ENCODE data around the gene CDH18.

The CDH18 gene

GRCh38 chr5:19928562-19929421, 59.2 kb downstream of the CDH18 start:
- no peak for DNase-seq (ENCODE audit: low spot score)

GRCh38 chr5:19927919-19928318, 60.1 kb downstream of the CDH18 start:
- DNase-seq (ENCODE audit: low spot score) = no peak

- DNase-seq (ENCODE audit: low spot score) = no peak
Measured at GRCh38 chr5:19927170-19927569, 60.8 kb downstream of the CDH18 start.

- no peak for DNase-seq (ENCODE audit: low spot score)
Measured at GRCh38 chr5:19923742-19924141, 64.3 kb downstream of the CDH18 start.

GRCh38 chr5:19920761-19921160, 67.2 kb downstream of the CDH18 start:
- no peak for DNase-seq (ENCODE audit: low spot score)

GRCh38 chr5:19918780-19919179, 69.2 kb downstream of the CDH18 start:
- no peak for DNase-seq (ENCODE audit: low spot score)

GRCh38 chr5:19917588-19918122, 70.3 kb downstream of the CDH18 start:
- no peak for DNase-seq (ENCODE audit: low spot score)

- no peak for DNase-seq (ENCODE audit: low spot score)
Measured at GRCh38 chr5:19910136-19910535, 77.9 kb downstream of the CDH18 start.

- no peak for DNase-seq (ENCODE audit: low spot score)
Measured at GRCh38 chr5:19904766-19905165, 83.2 kb downstream of the CDH18 start.

- DNase-seq (ENCODE audit: low spot score) = no peak
Measured at GRCh38 chr5:19903611-19904010, 84.4 kb downstream of the CDH18 start.

- DNase-seq (ENCODE audit: low spot score) = no peak
Measured at GRCh38 chr5:19902316-19902934, 85.6 kb downstream of the CDH18 start.

GRCh38 chr5:19900269-19900668, 87.7 kb downstream of the CDH18 start:
- no peak for DNase-seq (ENCODE audit: low spot score)

GRCh38 chr5:19891658-19892057, 96.3 kb downstream of the CDH18 start:
- no peak for DNase-seq (ENCODE audit: low spot score)

- no peak for DNase-seq (ENCODE audit: low spot score)
Measured at GRCh38 chr5:19886123-19886917, 101.7 kb downstream of the CDH18 start.

GRCh38 chr5:19885040-19885824, 102.8 kb downstream of the CDH18 start:
- no peak for DNase-seq (ENCODE audit: low spot score)

- DNase-seq (ENCODE audit: low spot score) = no peak
Measured at GRCh38 chr5:19880859-19881436, 107.1 kb downstream of the CDH18 start.

- no peak for DNase-seq (ENCODE audit: low spot score)
Measured at GRCh38 chr5:19880458-19880857, 107.5 kb downstream of the CDH18 start.

GRCh38 chr5:19874811-19875210, 113.2 kb downstream of the CDH18 start:
- DNase-seq (ENCODE audit: low spot score) = no peak

GRCh38 chr5:19866090-19866450, 121.9 kb downstream of the CDH18 start:
- DNase-seq (ENCODE audit: low spot score) = no peak

GRCh38 chr5:19865336-19866089, 122.5 kb downstream of the CDH18 start:
- DNase-seq (ENCODE audit: low spot score) = no peak

- no peak for DNase-seq (ENCODE audit: low spot score)
Measured at GRCh38 chr5:19862711-19863110, 125.3 kb downstream of the CDH18 start.
